Mammary epithelial cell (primary cell): ENCODE measurements around the gene CLEC2D.

Source experiments
- EZH2 ChIP-seq: IDR thresholded peaks from 2 replicates; pipeline ENCODE4 v1.6.1; 2012; ENCODE audit warnings: low read length, inconsistent platforms, borderline replicate concordance
- TF ChIP-seq, protein P1 (sequence below), 2 donors: IDR thresholded peaks in 1 of 2; conservative IDR thresholded peaks in 1 of 2; 2 replicates each; pipeline ENCODE4 v1.5.1; 2011 to 2012; ENCODE audit warnings: inconsistent platforms in 2 of 2, low read length in 2 of 2, mild to moderate bottlenecking in 2 of 2, control low read depth in 1 of 2, low read depth in 1 of 2; ENCODE audit not compliant: insufficient read depth in 1 of 2; ENCODE audit errors: extremely low read depth in 1 of 2

DNA sequence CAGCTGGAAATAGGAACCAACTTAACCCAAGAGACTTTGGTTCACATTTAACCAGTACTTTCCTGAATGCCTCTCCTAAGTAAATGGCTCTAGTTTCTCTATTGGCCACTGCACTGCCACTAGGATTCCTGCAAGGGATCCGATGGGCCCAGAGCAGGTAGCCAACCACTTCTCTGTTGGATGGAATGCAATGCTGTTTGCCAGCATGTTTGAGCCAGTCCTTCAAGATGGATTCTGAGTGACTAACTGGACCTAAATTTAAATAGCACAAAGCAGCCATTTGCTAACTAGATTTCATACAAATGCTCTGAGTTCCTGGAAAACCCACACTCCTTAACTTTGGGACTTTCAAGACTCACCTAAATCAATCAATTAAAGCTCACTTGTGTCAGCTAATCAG is 9.5 kb upstream of the CLEC2D start:
- TF ChIP-seq EZH2, result no peak
- TF ChIP-seq, protein P1, sequence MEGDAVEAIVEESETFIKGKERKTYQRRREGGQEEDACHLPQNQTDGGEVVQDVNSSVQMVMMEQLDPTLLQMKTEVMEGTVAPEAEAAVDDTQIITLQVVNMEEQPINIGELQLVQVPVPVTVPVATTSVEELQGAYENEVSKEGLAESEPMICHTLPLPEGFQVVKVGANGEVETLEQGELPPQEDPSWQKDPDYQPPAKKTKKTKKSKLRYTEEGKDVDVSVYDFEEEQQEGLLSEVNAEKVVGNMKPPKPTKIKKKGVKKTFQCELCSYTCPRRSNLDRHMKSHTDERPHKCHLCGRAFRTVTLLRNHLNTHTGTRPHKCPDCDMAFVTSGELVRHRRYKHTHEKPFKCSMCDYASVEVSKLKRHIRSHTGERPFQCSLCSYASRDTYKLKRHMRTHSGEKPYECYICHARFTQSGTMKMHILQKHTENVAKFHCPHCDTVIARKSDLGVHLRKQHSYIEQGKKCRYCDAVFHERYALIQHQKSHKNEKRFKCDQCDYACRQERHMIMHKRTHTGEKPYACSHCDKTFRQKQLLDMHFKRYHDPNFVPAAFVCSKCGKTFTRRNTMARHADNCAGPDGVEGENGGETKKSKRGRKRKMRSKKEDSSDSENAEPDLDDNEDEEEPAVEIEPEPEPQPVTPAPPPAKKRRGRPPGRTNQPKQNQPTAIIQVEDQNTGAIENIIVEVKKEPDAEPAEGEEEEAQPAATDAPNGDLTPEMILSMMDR (conservative IDR thresholded peaks at IDR 0.05 in 1 of 2, IDR thresholded peaks at IDR 0.05 in 1 of 2; ENCODE audit: extremely low read depth in 1 of 2, insufficient read depth in 1 of 2, low read depth in 1 of 2, low read length in 2 of 2), result no peak
